ENCODE measurements around the gene AZIN2.
A peak's percentile ranks its signal among the peaks of the same experiment; 100 is the strongest.

The AZIN2 gene

DNA sequence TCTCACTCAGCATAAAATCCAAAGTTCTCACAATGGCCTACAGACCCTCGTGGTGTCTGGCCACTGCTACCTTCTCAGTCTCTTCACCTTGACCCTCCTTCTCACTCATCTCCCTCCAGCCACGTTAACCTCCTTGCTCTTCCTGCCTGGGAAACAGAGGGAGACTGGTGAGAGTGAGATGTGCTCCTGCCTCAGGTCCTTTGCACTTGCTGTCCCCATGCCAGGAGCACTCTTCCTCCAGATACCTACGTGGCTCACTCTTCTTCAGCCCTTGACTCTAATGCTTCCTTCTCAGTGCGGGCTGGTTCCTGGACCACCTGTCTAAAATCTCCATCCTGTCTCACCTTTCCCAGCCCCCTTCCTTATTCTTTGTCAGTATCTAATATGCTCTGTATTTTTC is 76.2 kb downstream of the AZIN2 start:
- no peak for DNase-seq
- Mint-ChIP-seq H3K9me3 (no peaks in the 10 kb centered on the region), H3K27ac (no peak overlapping the region), H3K4me3 (no peak overlapping the region), H3K36me3 (ENCODE audit: low read depth) (peaks cover 38% of the 10 kb centered on the region), H3K4me1 (ENCODE audit: low read depth) (peaks cover 8% of the 10 kb centered on the region), H3K27me3 (no peaks in the 10 kb centered on the region)

DNA sequence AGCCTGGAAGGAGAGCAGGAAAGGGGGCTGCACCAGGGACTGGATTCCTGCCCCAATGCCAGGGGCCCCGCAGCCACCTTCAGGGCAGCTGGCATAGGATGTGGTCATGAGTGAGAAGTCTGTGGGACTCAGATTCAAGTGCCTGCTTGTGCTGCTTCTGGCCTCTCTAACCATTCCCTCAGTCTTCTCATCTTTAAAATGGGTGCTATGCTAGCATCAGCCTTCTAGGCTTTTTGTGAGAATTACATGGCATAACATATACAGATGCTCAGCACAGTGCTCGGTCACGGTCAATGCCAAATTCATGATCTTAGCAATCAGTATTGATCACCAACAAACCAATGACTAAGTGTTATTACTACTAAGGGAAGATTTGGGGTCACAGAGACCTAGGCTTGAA is 77.4 kb downstream of the AZIN2 start:
- Mint-ChIP-seq H3K27ac (no peak overlapping the region), H3K4me3 (no peak overlapping the region), H3K36me3 (ENCODE audit: low read depth) (peaks cover 36% of the 10 kb centered on the region), H3K9me3 (no peaks in the 10 kb centered on the region), H3K27me3 (no peaks in the 10 kb centered on the region), H3K4me1 (ENCODE audit: low read depth) (peaks cover 6% of the 10 kb centered on the region)
- no peak for DNase-seq

GRCh38 chr1:33159577-33159976 is 78.6 kb downstream of the AZIN2 start:
- peaks cover 40% of the 10 kb centered on the region for H3K36me3 Mint-ChIP-seq (ENCODE audit: low read depth)
- DNase-seq = no peak
- no peaks in the 10 kb centered on the region for H3K4me1 Mint-ChIP-seq (ENCODE audit: low read depth)
- H3K27me3 Mint-ChIP-seq = no peaks in the 10 kb centered on the region
- H3K4me3 Mint-ChIP-seq = no peak overlapping the region
- no peaks in the 10 kb centered on the region for H3K9me3 Mint-ChIP-seq
- no peak overlapping the region for H3K27ac Mint-ChIP-seq

DNA sequence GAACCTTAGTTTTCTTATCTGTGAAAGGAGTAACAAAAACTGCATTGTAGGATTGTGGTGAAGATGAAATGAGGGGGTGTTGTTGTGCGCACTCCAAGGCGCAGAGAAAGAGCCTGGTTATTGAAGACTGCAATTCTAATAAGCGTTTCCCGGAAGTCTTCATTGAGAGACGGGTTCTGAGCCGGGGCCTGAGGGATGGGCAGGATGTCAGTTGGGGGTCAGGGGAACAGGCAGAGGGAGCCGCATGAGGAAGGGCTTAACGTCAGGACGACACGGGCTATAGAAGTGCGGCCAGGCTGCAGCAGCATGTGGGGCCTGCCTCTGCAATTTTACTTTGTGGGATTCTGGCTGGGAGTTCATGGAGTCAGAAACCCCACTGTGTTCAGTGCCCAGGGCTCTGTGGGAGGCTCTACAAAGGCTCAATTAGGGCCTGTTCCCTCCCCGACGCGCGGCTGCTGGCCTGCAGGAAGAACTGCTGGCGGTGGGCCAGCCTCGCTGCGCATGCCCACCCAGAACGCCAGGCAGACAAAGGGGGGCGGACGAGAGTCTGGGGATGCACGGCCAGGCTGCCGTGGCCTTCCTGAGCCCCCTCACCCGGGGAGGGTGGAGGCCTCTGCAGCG is 80.2 kb downstream of the AZIN2 start:
- no peak overlapping the region for H3K4me3 Mint-ChIP-seq
- no peaks in the 10 kb centered on the region for H3K27me3 Mint-ChIP-seq
- DNase-seq = no peak
- peaks cover 39% of the 10 kb centered on the region for H3K36me3 Mint-ChIP-seq (ENCODE audit: low read depth)
- H3K9me3 Mint-ChIP-seq = no peaks in the 10 kb centered on the region
- H3K27ac Mint-ChIP-seq = no peak overlapping the region
- no peaks in the 10 kb centered on the region for H3K4me1 Mint-ChIP-seq (ENCODE audit: low read depth)

- no peak for DNase-seq
- H3K36me3 Mint-ChIP-seq (ENCODE audit: low read depth) = peaks cover 43% of the 10 kb centered on the region
- no peaks in the 10 kb centered on the region for H3K27me3 Mint-ChIP-seq
- H3K4me3 Mint-ChIP-seq = no peak overlapping the region
- peak overlapping the region; percentile 29 for H3K27ac Mint-ChIP-seq
- no peaks in the 10 kb centered on the region for H3K9me3 Mint-ChIP-seq
- no peaks in the 10 kb centered on the region for H3K4me1 Mint-ChIP-seq (ENCODE audit: low read depth)
Measured at GRCh38 chr1:33162141-33162540, 81.2 kb downstream of the AZIN2 start.

GRCh38 chr1:33163621-33164519 is 82.9 kb downstream of the AZIN2 start:
- Mint-ChIP-seq H3K4me1 (ENCODE audit: low read depth) (no peaks in the 10 kb centered on the region), H3K27me3 (no peaks in the 10 kb centered on the region), H3K4me3 (no peak overlapping the region), H3K27ac (no peak overlapping the region), H3K9me3 (no peaks in the 10 kb centered on the region), H3K36me3 (ENCODE audit: low read depth) (peaks cover 41% of the 10 kb centered on the region)
- no peak for DNase-seq

DNA sequence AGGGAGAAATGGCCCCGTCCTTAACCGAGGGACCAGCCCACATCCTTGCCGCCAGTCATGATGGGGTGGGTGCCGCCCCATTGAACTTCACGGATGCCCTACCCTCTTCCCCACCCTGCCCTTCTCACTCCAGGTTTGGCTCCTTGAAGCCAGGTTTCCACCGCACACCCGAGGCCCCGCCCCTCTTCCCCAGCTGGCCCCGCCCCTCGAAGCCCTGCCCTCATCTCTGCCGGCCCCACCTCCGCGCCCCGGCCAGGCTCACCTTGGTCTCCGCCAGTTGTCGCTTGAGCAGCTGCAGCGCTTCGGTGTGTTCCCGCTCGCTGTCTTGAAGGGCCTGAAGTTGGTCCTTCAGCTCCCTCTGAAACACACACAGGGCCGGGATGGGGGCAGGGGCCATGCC is 84.3 kb downstream of the AZIN2 start:
- Mint-ChIP-seq H3K4me1 (ENCODE audit: low read depth) (no peaks in the 10 kb centered on the region), H3K9me3 (no peaks in the 10 kb centered on the region), H3K4me3 (no peak overlapping the region), H3K27ac (no peak overlapping the region), H3K27me3 (no peaks in the 10 kb centered on the region), H3K36me3 (ENCODE audit: low read depth) (peaks cover 32% of the 10 kb centered on the region)
- DNase-seq = no peak

DNA sequence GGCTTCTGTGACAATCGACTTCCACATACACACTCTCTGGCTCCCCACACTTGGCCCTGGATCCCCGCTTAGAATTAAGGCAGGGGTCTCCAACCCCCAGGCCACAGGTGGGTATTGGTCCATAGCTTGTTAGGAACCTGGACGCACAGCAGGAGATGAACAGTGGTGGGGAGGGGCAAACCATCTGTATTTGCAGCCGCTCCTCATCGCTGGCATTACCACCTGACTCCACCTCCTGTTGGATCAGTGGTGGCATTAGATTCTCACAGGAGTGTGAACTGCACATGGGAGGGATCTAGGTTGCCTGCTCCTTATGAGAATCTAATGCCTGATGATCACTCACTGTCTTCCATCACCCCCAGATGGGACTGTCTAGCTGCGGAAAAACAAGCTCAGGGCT is 84.9 kb downstream of the AZIN2 start:
- Mint-ChIP-seq H3K27ac (no peak overlapping the region), H3K9me3 (no peaks in the 10 kb centered on the region)

GRCh38 chr1:33167650-33168447 is 86.9 kb downstream of the AZIN2 start:
- Mint-ChIP-seq H3K27ac (no peak overlapping the region), H3K4me3 (no peak overlapping the region), H3K4me1 (ENCODE audit: low read depth) (peaks cover 3% of the 10 kb centered on the region), H3K9me3 (no peaks in the 10 kb centered on the region), H3K36me3 (ENCODE audit: low read depth) (peaks cover 29% of the 10 kb centered on the region), H3K27me3 (no peaks in the 10 kb centered on the region)
- DNase-seq = no peak

More for the DNA sequence above, 84.9 kb downstream of the AZIN2 start:
- no peak for DNase-seq
- Mint-ChIP-seq H3K4me1 (ENCODE audit: low read depth) (no peaks in the 10 kb centered on the region), H3K27me3 (no peaks in the 10 kb centered on the region), H3K36me3 (ENCODE audit: low read depth) (peaks cover 32% of the 10 kb centered on the region), H3K4me3 (no peak overlapping the region)

GRCh38 chr1:33168556-33169289 is 87.8 kb downstream of the AZIN2 start:
- Mint-ChIP-seq H3K27me3 (no peaks in the 10 kb centered on the region), H3K4me3 (no peak overlapping the region), H3K27ac (no peak overlapping the region), H3K4me1 (ENCODE audit: low read depth) (peaks cover 9% of the 10 kb centered on the region), H3K36me3 (ENCODE audit: low read depth) (peaks cover 26% of the 10 kb centered on the region), H3K9me3 (no peaks in the 10 kb centered on the region)
- DNase-seq = no peak

DNA sequence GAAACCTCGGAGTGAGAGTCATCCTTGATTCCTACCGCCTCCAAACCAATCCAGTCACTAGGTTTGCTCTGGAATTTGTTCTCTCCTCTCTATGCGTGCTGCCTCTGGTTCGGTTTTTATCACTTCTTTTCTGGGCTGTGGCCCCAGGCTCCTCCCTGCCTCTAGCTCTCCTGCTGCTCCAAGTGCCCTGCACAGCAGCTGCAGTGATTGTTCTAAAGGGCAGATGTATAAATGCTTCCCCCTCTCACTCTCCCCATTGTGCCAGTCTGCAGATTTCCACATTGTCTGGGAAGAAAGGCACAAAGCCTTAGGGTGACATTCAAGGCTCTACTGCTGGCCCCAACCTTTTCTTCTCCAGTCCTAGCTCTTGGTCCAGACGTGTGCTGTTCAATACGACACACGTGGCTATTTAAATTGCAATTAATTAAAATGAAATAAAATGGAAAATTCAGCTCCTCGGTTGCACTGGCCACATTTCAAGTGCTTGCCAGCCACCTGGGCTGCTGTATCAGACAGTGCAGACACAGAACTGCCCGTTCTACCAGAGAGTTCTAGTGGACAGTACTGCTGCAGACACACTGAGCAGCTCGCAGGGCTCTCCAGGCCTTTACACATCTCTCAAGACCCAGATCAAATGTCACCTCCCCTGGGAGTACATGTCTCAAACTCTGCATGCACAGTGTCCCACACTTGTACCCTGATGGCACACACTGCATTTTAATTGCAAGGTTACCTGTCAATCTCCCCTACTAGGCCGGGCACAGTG is 88.5 kb downstream of the AZIN2 start:
- H3K27ac Mint-ChIP-seq = no peak overlapping the region
- no peak overlapping the region for H3K4me3 Mint-ChIP-seq
- DNase-seq = no peak
- H3K9me3 Mint-ChIP-seq = no peaks in the 10 kb centered on the region
- peaks cover 22% of the 10 kb centered on the region for H3K36me3 Mint-ChIP-seq (ENCODE audit: low read depth)
- H3K27me3 Mint-ChIP-seq = no peaks in the 10 kb centered on the region
- peaks cover 9% of the 10 kb centered on the region for H3K4me1 Mint-ChIP-seq (ENCODE audit: low read depth)

All from activated T-cell treated with anti-CD3 and anti-CD28 coated beads, Interleukin-2, amount 50 U/mL, for 24 hours (primary cell).